GM18867 (cell line): ENCODE results near the gene GABRB3.

Source experiments
- ATAC-seq: cut with Tn5 transposase; IDR thresholded peaks from one replicate; pipeline ENCODE4 v1.9.1; 2021; ENCODE audit warnings: mild to moderate bottlenecking, moderate library complexity; ENCODE audit not compliant: unreplicated experiment

GABRB3 gene

GRCh38 chr15:26772154-26773066 is at the start of gene GABRB3:
Gene GABRB3 (minus strand): TSS chr15:26773066.
- no peak for ATAC-seq

GRCh38 chr15:26807517-26808427 is 34.9 kb upstream of the GABRB3 start:
- ATAC-seq: no peak

- ATAC-seq: no peak
Observed at GRCh38 chr15:26806574-26806973, 33.7 kb upstream of the GABRB3 start.

- no peak for ATAC-seq
Observed at GRCh38 chr15:26806151-26806550, 33.3 kb upstream of the GABRB3 start.

GRCh38 chr15:26805470-26805869 is 32.6 kb upstream of the GABRB3 start:
- ATAC-seq: no peak

- ATAC-seq: no peak
Observed at GRCh38 chr15:26804063-26804804, 31.4 kb upstream of the GABRB3 start.

- no peak for ATAC-seq
Observed at GRCh38 chr15:26790118-26790517, 17.3 kb upstream of the GABRB3 start.

- no peak for ATAC-seq
Observed at GRCh38 chr15:26781816-26782215, 8.9 kb upstream of the GABRB3 start.

- no peak for ATAC-seq
Observed at GRCh38 chr15:26773917-26774316, 1.1 kb upstream of the GABRB3 start.

GRCh38 chr15:26773067-26773877 is 406 bp upstream of the GABRB3 start:
- no peak for ATAC-seq

- no peak for ATAC-seq
Observed at GRCh38 chr15:26771578-26772153, 1.2 kb downstream of the GABRB3 start.

GRCh38 chr15:26771168-26771567 is 1.7 kb downstream of the GABRB3 start:
- ATAC-seq: no peak

GRCh38 chr15:26767169-26767670 is 5.6 kb downstream of the GABRB3 start:
- ATAC-seq: no peak

GRCh38 chr15:26766262-26766661 is 6.6 kb downstream of the GABRB3 start:
- no peak for ATAC-seq

- no peak for ATAC-seq
Observed at GRCh38 chr15:26759986-26760385, 12.9 kb downstream of the GABRB3 start.

- no peak for ATAC-seq
Observed at GRCh38 chr15:26758079-26758478, 14.8 kb downstream of the GABRB3 start.

GRCh38 chr15:26757141-26757540 is 15.7 kb downstream of the GABRB3 start:
- ATAC-seq: no peak

- no peak for ATAC-seq
Observed at GRCh38 chr15:26744894-26745293, 28.0 kb downstream of the GABRB3 start.

GRCh38 chr15:26739791-26740190 is 33.1 kb downstream of the GABRB3 start:
- no peak for ATAC-seq

GRCh38 chr15:26738996-26739395 is 33.9 kb downstream of the GABRB3 start:
- ATAC-seq: no peak
